Uterus (tissue), 4 donors: ENCODE measurements around the gene CCDC171. TPM values are rescaled to one million over a fixed set of nuclear protein-coding genes. Genes with fewer than 3 reads are reported as not detected.

Experiments used
- DNase-seq, 2 donors: peaks; one replicate each; pipeline ENCODE4 v3.0.0-alpha.2; 2019 to 2020
- H3K27ac ChIP-seq, 2 donors: fragments of 200-600 bp; sonication (generic); 1 replicate in 1 of 2; 2 replicates in 1 of 2; pipeline ENCODE4 v1.5.1; 2016 to 2018
- H3K27me3 ChIP-seq, 2 donors: fragments of 200-600 bp; sonication (generic); one replicate each; pipeline ENCODE4 v1.5.1; 2018 to 2019; ENCODE audit warnings: control low read depth in 1 of 2
- H3K36me3 ChIP-seq, 2 donors: fragments of 200-600 bp; sonication (generic); one replicate each; pipeline ENCODE4 v1.5.1; 2019; ENCODE audit warnings: control low read depth in 1 of 2
- H3K4me1 ChIP-seq, 2 donors: fragments of 200-600 bp; sonication (generic); one replicate each; pipeline ENCODE4 v1.5.1; 2018 to 2019; ENCODE audit warnings: control low read depth in 1 of 2
- H3K4me3 ChIP-seq, 2 donors: fragments of 200-600 bp; sonication (generic); 1 replicate in 1 of 2; 2 replicates in 1 of 2; pipeline ENCODE4 v1.5.1; 2018 to 2019; ENCODE audit warnings: mild to moderate bottlenecking in 1 of 2
- H3K9me3 ChIP-seq, 2 donors: fragments of 200-600 bp; sonication (generic); one replicate each; pipeline ENCODE4 v1.5.1; 2019; ENCODE audit warnings: control low read depth in 1 of 2
- CTCF ChIP-seq, 4 experiments: fragments of 200-600 bp in 2 of 4; fragments of 450-650 bp in 2 of 4; sonication (generic) in 2 of 4; IDR thresholded peaks; one replicate each; pipeline ENCODE4 v1.5.1; 2016 to 2019; ENCODE audit warnings: antibody characterized with exemption in 4 of 4, mild to moderate bottlenecking in 2 of 4, moderate library complexity in 1 of 4
- POLR2A ChIP-seq, 2 donors: fragments of 450-650 bp; IDR thresholded peaks; one replicate each; pipeline ENCODE4 v1.6.1; 2016; ENCODE audit warnings: antibody characterized with exemption in 2 of 2, mild to moderate bottlenecking in 1 of 2, moderate library complexity in 1 of 2
- intact Hi-C: fragments of 100-400 bp; cut with DNase I; formaldehyde crosslinking; loops from one replicate; pipeline ENCODE4 v1.15.1; 2023; ENCODE audit warnings: low total_unique reads
- total RNA-seq, 4 donors: library from RNA; depleted of rRNA in 3 of 4; stranded (reverse); fragments of >200 nt in 3 of 4; gene quantifications; one replicate each; pipeline versions ENCODE4 v1.1.0 to v1.2.4, GENCODE V29; 2014 to 2023
- donor health status: DM: yes; HTN: yes; CAD: no.

Gene CCDC171
- total RNA-seq, 4 donors from 2014 or later = 15.6 to 45.6 (median 26.4) TPM

GRCh38 chr9:15641291-15641690, 88.4 kb downstream of the CCDC171 start:
- Histone ChIP-seq H3K4me1 (no peaks in the 10 kb centered on the region), H3K36me3 (no peaks in the 10 kb centered on the region), H3K4me3 (no peak overlapping the region), H3K9me3 (no peaks in the 10 kb centered on the region), H3K27ac (no peak overlapping the region), H3K27me3 (no peaks in the 10 kb centered on the region)
- no peak for DNase-seq
- intact Hi-C loops = no loop called here
- no peak for TF ChIP-seq POLR2A (IDR thresholded peaks at IDR 0.05)
- no peak for TF ChIP-seq CTCF (IDR thresholded peaks at IDR 0.05)

GRCh38 chr9:15642369-15642962, 89.6 kb downstream of the CCDC171 start:
- no peaks in the 10 kb centered on the region for H3K27me3 ChIP-seq
- no peak for DNase-seq
- no peak overlapping the region for H3K27ac ChIP-seq
- TF ChIP-seq CTCF (IDR thresholded peaks at IDR 0.05) = peak; percentile 18 to 21 (median 20)
- no peak for TF ChIP-seq POLR2A (IDR thresholded peaks at IDR 0.05)
- H3K4me1 ChIP-seq = no peaks in the 10 kb centered on the region
- no peak overlapping the region for H3K4me3 ChIP-seq
- H3K9me3 ChIP-seq = no peaks in the 10 kb centered on the region
- intact Hi-C loops = no loop called here
- no peaks in the 10 kb centered on the region for H3K36me3 ChIP-seq

GRCh38 chr9:15670246-15670645, 117.4 kb downstream of the CCDC171 start:
- H3K27me3 ChIP-seq = no peaks in the 10 kb centered on the region
- H3K4me3 ChIP-seq = no peak overlapping the region
- no peak for DNase-seq
- H3K4me1 ChIP-seq = no peaks in the 10 kb centered on the region
- H3K27ac ChIP-seq = no peak overlapping the region
- intact Hi-C loops = no loop called here
- H3K36me3 ChIP-seq = no peaks in the 10 kb centered on the region
- no peak for TF ChIP-seq CTCF (IDR thresholded peaks at IDR 0.05)
- no peak for TF ChIP-seq POLR2A (IDR thresholded peaks at IDR 0.05)
- peaks cover 0 to 2% of the 10 kb centered on the region in 2 donors for H3K9me3 ChIP-seq

GRCh38 chr9:15670894-15671293, 118.1 kb downstream of the CCDC171 start:
- TF ChIP-seq POLR2A (IDR thresholded peaks at IDR 0.05) (no peak), CTCF (IDR thresholded peaks at IDR 0.05) (no peak)
- no peak overlapping the region for H3K27ac ChIP-seq
- intact Hi-C loops = no loop called here
- no peak for DNase-seq
- no peaks in the 10 kb centered on the region for H3K36me3 ChIP-seq
- no peaks in the 10 kb centered on the region for H3K27me3 ChIP-seq
- no peak overlapping the region for H3K4me3 ChIP-seq
- peaks cover 0 to 2% of the 10 kb centered on the region in 2 donors for H3K9me3 ChIP-seq
- no peaks in the 10 kb centered on the region for H3K4me1 ChIP-seq

- Histone ChIP-seq H3K4me3 (no peak overlapping the region), H3K9me3 (no peaks in the 10 kb centered on the region), H3K27ac (no peak overlapping the region), H3K27me3 (no peaks in the 10 kb centered on the region), H3K36me3 (peaks cover 0 to 2% of the 10 kb centered on the region in 2 donors), H3K4me1 (no peaks in the 10 kb centered on the region)
- intact Hi-C loops = no loop called here
- no peak for DNase-seq
- TF ChIP-seq CTCF (IDR thresholded peaks at IDR 0.05) (no peak), POLR2A (IDR thresholded peaks at IDR 0.05) (no peak)
Observed at GRCh38 chr9:15693701-15694100, 140.9 kb downstream of the CCDC171 start.
